Measurements from ENCODE around the gene UQCR10.

GRCh38 chr22:29773233-29773632 is 6.1 kb downstream of the UQCR10 start:
- TF ChIP-seq MAZ (IDR thresholded peaks at IDR 0.05; ENCODE audit: borderline replicate concordance, low read depth, low read length), result no peak
- TF ChIP-seq POLR2A (IDR thresholded peaks at IDR 0.05; ENCODE audit: low read length), result no peak
- TF ChIP-seq CTCF (IDR thresholded peaks at IDR 0.05), result no peak
- TF ChIP-seq PHF8 (IDR thresholded peaks at IDR 0.05; ENCODE audit: borderline replicate concordance, low read depth), result no peak
- no peak for TF ChIP-seq EHMT2 (IDR thresholded peaks at IDR 0.05; ENCODE audit: low read depth)
- no peak for TF ChIP-seq RFX5 (IDR thresholded peaks at IDR 0.05)
- no peak for TF ChIP-seq CEBPB (IDR thresholded peaks at IDR 0.05)
- no peak for TF ChIP-seq NFE2L2 (conservative IDR thresholded peaks at IDR 0.05; ENCODE audit: low read length)
